Type B pancreatic cell (in vitro differentiated cells): ENCODE data around the gene SART1. TPM values are rescaled to one million over a fixed set of nuclear protein-coding genes. Genes with fewer than 3 reads are reported as not detected.

Experiments used
- DNase-seq: peaks from one replicate; pipeline ENCODE4 v3.0.0; 2021; ENCODE audit warnings: mixed read lengths; ENCODE audit not compliant: unreplicated experiment; ENCODE audit errors: extremely low spot score
- H3K27ac Mint-ChIP-seq: 2 replicates; pipeline ENCODE4 v1.8.0; 2021; ENCODE audit warnings: mild to moderate bottlenecking, mixed read lengths
- H3K27me3 Mint-ChIP-seq: 2 replicates; pipeline ENCODE4 v1.8.0; 2021; ENCODE audit warnings: mixed read lengths
- H3K36me3 Mint-ChIP-seq: 2 replicates; pipeline ENCODE4 v1.8.0; 2021; ENCODE audit warnings: mixed read lengths
- H3K4me1 Mint-ChIP-seq: one replicate; pipeline ENCODE4 v1.8.0; 2021; ENCODE audit warnings: mixed read lengths; ENCODE audit not compliant: unreplicated experiment
- H3K4me3 Mint-ChIP-seq: 2 replicates; pipeline ENCODE4 v1.8.0; 2021; ENCODE audit warnings: mild to moderate bottlenecking, mixed read lengths
- H3K9me3 Mint-ChIP-seq: 2 replicates; pipeline ENCODE4 v1.8.0; 2021; ENCODE audit warnings: mixed read lengths
- total RNA-seq: library from RNA; stranded (reverse); gene quantifications from 2 replicates; pipeline ENCODE4 v1.2.1, GENCODE V29; 2021; ENCODE audit warnings: low replicate concordance
- TF ChIP-seq, protein P1 (sequence below): fragments of 200-600 bp; sonication (generic); conservative IDR thresholded peaks from 2 replicates; pipeline ENCODE4 v1.5.0; 2021; ENCODE audit warnings: antibody characterized with exemption, mild to moderate bottlenecking

The SART1 gene
- total RNA-seq, 1 donor from 2014 or later: 46.0 TPM

DNA sequence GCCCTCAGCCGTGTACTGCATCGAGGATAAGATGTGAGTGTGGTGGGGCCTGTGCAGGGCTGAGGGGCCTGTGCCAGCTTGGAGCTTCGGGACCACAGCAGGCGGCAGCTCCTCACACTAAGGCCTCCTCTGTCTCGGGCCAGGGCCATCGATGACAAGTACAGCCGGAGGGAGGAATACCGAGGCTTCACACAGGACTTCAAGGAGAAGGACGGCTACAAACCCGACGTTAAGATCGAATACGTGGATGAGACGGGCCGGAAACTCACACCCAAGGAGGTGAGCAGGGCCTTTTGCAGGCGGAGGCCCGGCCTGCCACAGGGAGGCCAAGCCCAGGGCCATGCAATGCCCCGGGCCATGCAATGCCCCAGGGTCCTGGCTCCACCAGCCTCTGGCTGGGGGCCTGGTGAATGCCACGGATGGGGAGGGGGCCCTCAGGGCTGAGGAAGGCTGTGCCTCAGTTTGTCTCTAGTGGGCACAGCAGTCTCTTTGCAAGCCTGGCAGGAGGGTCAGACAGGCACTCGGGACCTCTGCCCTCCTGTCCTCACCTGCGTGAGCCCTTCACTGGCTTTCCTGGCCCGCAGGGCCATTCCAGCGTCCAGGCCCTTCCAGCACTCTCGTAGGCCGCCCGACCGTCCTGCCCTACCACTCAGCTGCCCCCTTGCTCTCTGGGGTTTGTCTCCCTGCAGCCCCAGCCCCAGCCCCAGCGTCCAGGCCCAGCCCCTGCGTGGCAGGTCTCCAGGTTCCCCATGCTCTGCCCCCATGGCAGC is 16.3 kb downstream of the SART1 start:
- no peaks in the 10 kb centered on the region for H3K9me3 Mint-ChIP-seq
- no peak overlapping the region for H3K4me3 Mint-ChIP-seq
- TF ChIP-seq, protein P1, sequence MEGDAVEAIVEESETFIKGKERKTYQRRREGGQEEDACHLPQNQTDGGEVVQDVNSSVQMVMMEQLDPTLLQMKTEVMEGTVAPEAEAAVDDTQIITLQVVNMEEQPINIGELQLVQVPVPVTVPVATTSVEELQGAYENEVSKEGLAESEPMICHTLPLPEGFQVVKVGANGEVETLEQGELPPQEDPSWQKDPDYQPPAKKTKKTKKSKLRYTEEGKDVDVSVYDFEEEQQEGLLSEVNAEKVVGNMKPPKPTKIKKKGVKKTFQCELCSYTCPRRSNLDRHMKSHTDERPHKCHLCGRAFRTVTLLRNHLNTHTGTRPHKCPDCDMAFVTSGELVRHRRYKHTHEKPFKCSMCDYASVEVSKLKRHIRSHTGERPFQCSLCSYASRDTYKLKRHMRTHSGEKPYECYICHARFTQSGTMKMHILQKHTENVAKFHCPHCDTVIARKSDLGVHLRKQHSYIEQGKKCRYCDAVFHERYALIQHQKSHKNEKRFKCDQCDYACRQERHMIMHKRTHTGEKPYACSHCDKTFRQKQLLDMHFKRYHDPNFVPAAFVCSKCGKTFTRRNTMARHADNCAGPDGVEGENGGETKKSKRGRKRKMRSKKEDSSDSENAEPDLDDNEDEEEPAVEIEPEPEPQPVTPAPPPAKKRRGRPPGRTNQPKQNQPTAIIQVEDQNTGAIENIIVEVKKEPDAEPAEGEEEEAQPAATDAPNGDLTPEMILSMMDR: no peak
- H3K36me3 Mint-ChIP-seq: peaks cover 13% of the 10 kb centered on the region
- H3K4me1 Mint-ChIP-seq: no peaks in the 10 kb centered on the region
- no peak overlapping the region for H3K27ac Mint-ChIP-seq
- DNase-seq: no peak
- no peaks in the 10 kb centered on the region for H3K27me3 Mint-ChIP-seq

DNA sequence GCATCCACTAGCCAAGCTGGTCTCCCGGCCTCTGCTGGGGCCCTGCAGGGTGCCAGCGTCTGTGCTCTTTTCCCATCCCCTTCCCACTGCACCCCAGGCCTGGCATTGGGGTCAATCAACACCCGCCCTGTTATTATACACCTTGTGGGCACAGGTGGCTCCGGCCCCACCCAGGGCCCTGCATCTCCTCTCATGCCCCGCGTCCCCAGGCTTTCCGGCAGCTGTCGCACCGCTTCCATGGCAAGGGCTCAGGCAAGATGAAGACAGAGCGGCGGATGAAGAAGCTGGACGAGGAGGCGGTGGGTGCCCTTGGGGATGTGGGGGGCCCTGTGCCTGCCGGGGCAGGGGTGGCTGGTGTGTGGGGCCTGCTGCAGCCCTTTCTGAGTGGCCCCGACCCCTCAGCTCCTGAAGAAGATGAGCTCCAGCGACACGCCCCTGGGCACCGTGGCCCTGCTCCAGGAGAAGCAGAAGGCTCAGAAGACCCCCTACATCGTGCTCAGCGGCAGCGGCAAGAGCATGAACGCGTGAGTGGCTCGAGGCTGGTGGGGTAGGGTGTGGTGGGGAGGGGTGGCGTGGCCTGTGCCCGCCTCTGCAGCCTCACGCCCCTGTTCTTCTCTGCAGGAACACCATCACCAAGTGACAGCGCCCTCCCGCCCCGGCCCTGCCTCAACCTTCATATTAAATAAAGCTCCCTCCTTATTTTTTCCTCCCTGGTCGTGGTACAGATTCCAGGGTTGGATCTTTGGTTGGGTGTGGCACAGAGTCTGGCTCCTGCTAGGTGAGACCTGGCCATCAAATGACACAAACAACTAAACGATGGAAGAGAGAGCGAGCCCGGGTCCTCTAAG is 17.1 kb downstream of the SART1 start:
- no peak overlapping the region for H3K27ac Mint-ChIP-seq
- TF ChIP-seq, protein P1: no peak
- no peaks in the 10 kb centered on the region for H3K9me3 Mint-ChIP-seq
- no peaks in the 10 kb centered on the region for H3K27me3 Mint-ChIP-seq
- H3K4me1 Mint-ChIP-seq: no peaks in the 10 kb centered on the region
- no peak overlapping the region for H3K4me3 Mint-ChIP-seq
- no peak for DNase-seq
- peaks cover 8% of the 10 kb centered on the region for H3K36me3 Mint-ChIP-seq

DNA sequence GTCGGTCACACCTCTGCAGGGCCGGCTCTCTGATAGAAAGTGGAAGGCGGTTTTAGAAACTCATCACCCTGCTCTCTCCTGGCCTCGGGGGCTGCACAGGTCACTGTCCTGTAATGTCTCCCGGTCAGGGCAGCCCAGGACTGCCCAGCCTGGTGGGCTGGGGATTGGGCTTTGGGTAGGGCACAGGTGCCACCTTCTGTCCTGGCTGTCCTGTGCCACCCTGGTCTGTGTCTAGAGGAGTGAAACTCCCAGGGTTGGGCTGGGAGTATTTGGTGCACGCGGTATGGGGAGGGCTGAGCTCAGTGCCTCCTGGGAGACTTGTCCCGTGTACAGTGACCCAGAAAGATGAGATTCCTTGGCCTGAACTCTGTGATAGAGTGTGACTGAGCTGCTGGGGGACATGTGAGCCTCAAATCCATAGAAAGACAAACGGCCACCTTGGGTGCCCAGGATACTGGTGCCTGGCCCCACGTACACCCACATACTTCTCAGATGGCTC is 17.8 kb downstream of the SART1 start:
- H3K36me3 Mint-ChIP-seq: peaks cover 5% of the 10 kb centered on the region
- no peak overlapping the region for H3K27ac Mint-ChIP-seq
- H3K4me3 Mint-ChIP-seq: no peak overlapping the region
- H3K4me1 Mint-ChIP-seq: no peaks in the 10 kb centered on the region
- no peak for DNase-seq
- TF ChIP-seq, protein P1: no peak
- H3K9me3 Mint-ChIP-seq: no peaks in the 10 kb centered on the region
- H3K27me3 Mint-ChIP-seq: no peaks in the 10 kb centered on the region

DNA sequence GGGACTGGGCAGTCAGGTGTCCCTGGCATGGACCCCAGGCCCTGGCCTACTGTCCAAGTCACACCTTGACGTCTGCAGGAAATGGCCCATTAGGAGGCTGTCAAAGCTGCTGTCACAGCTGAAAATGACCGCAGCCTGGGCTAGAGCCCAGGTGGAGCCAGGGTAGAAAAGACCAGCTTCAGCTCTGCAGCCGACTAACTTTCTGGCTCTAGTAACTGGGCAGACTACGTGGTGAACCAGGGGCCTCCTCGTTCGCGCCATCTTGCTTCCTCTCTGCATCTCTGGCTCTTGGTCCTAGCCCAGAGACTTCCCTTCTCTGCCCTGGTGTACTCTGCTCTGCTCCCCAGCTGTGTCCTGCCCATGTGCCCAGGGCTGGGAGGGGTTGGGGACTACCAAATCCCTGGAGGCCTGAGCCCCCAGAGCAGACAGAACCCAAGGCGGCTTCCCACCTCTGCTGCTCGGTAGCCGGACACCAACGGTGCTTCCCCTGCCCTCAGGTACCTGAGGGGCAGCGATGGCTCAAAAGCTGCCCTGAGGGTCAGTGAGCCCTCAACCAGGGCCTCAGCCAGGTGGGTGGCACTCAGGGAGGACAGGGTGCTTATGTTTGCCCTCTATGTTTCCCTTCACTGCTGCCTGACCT is 19.7 kb downstream of the SART1 start:
- TF ChIP-seq, protein P1: no peak
- Mint-ChIP-seq H3K27ac (no peak overlapping the region), H3K9me3 (no peaks in the 10 kb centered on the region), H3K4me1 (no peaks in the 10 kb centered on the region), H3K4me3 (no peak overlapping the region), H3K36me3 (no peaks in the 10 kb centered on the region), H3K27me3 (no peaks in the 10 kb centered on the region)
- no peak for DNase-seq

DNA sequence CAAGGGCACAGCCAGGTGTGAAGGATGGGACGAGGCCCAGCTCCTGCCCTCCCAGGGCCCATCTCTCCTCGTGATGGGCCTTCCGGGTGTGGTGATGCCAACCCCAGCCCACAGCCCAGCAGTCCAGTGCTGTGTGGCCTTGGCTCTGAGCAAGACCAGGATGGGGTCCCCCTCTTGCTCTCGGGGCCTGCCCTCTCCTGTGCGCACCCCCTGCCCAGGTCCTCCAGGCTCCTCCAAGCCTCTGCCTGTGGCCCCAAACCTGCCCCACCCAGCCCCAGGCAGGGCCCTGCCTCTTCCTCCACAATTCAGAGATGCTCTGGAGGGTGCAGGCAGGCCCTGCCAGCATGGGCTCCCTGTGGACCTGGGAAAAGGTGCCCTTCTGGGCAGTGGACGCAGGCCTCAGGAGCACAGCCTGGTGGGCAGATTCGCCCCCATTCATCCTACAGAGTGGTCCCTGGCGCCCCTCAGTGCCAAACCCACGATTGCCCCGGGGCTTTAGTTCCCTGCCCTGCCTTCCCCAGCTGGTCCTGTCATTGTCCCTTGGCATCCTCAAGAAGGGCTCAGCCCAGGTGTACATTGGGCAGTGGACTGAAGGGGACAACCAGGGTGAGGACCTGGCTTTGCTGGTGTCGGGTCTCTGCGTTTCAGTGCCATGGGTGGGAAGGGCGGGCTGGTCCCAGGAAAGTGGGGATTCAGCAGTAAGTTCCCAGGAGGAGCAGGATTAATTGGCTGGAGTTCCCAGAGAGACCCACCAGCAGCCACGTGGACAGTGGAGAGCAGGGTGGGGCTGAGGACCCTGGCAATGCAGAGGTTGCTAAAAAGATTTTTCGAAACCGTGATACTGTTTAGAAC is 20.7 kb downstream of the SART1 start:
- Mint-ChIP-seq H3K4me1 (no peaks in the 10 kb centered on the region), H3K36me3 (no peaks in the 10 kb centered on the region), H3K9me3 (no peaks in the 10 kb centered on the region), H3K27ac (no peak overlapping the region), H3K27me3 (no peaks in the 10 kb centered on the region), H3K4me3 (no peak overlapping the region)
- TF ChIP-seq, protein P1: no peak
- no peak for DNase-seq
